ENCODE results near the gene LRBA.
"Not testable (repeated sequence)": the region's sequence is repeated elsewhere in the genome, so short reads cannot be mapped to it uniquely, and the experiment has no call there.

The LRBA gene

DNA sequence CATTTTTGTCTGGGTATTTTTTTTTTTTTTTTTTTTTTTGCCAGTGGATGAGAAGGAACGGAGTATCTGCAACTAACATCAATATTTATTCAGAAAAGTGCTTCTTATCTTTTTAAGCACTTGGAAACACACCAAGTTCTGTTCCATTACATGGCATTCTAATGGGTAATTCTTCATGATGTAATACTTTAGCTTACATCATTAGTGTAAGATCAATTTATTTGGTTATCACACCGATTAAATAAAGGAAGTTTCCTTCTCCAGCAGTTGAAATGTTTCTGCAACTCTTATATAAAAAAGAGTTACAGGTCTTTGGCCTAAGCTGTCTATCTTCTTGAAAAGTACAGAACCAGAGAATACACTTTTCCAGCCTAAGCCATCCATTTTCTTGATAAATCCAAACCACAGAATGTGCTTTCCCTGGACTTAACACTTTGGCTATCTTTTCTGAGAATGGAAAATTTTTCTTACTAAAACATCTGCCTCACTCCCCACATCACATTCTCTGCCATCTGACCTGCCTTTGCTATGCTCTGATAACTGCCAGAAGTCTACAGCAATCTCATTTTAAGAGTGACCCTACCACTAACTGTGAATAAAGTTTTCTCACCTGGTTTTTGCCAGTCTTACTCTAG lies 625.1 kb downstream of the LRBA start:
- DNase-seq, result no peak

DNA sequence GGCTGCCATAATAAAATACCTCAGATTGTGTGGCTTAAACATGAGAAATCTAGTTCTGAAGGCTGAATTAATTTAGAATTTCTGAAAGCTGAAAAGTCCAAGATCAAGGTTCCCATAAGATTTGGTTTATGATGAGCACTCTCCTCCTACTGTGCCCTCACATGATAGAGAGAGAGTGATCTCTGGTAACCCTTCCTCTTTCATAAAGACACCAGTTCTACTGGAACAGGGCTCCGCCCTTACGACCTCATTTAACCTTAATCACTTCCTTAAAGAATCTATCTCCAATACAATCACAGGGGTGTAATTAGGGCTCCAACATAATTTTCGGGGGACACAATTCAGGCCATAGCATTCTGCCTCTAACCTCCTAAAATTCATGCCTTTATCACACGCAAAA lies 627.1 kb downstream of the LRBA start:
- no peak for DNase-seq

DNA sequence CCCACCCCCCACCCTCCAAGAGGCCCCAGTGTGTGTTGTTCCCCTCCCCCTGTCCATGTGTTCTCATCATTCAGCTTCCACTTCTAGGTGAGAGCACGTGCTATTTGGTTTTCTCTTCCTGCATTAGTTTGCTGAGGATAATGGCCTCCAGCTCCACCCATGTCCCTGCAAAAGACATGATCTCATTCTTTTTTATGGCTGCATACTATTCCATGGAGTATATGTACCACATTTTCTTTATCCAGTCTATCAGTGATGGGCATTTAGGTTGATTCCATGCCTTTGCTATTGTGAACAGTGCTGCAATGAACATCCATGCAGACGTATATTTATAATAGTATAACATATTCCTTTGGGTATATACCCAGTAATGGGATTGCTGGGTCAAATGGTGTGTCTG lies 628.7 kb downstream of the LRBA start:
- DNase-seq, result not testable (repeated sequence)

DNA sequence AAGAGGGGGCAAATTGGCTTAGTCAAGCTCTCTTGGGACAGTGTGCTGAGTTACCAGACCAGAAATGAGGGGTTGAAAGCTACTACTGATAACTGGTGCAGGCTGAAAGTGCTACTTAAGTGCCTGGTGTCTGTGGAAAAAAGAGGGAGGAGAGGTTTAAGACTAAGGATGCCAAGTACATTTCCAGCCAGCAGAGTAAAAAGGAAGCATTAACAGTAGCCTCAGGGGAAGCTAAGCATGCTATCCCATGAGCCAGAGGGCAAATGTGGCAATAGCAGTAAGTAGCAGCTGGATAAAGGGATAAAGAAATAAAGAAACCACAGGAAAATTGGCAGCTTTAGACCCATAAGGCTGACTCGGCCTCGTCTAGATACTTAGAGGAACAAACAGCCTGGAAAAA lies 629.5 kb downstream of the LRBA start:
- no peak for DNase-seq

DNA sequence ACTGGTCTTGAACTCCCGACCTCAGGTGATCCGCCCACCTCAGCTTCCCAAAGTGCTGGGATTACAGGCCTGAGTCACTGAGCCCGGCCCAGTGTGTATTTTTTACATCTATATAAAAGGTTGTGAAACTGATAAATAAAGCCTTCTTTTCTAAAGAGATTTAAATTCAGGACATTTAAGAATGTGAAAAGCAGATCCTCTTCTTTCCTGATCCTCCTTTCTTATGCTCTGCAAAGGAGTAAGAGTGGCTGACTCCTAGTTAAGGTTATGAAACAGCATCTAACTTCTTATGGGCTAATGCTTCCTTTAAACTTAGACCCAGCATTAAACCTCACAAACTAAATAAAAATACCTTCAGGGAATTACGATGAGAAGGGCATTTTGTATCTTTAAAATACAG lies 630.8 kb downstream of the LRBA start:
- DNase-seq, result no peak

DNA sequence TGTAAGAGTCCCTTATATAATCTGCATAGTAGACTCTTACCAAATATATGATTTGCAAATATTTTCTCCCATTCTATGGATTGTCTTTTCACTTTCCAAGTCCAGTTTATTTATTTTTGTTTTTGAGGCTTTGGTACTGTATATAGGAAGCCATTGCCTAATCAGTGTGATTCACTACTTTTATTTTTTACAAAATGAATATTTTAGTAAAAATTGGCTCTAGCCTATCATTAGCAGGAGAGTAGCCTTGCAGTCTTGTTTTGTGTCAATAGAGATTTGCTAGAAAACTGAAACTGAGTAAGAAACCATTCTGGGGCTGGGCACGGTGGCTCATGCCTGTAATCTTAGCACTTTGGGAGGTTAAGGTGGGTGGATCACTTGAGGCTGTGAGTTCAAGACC lies 633.1 kb downstream of the LRBA start:
- DNase-seq, result no peak

DNA sequence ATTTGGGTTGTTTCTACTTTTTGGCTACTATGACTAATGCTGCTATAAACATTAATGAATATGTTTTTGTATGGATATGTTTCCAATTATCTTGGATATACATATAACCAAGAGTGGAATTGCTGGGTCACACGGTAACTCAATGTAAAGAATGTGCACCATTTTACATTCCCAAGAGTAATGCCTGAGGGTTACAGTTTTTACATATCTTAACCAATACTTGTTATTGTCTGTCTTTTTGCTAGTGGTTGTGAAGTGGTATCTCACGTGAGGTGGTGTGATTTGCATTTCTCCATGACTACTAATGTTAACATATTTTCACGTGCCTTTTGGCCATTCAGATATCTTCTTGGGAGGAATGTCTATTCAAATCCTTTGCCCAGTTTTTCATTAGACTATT lies 633.5 kb downstream of the LRBA start:
- DNase-seq, result no peak

DNA sequence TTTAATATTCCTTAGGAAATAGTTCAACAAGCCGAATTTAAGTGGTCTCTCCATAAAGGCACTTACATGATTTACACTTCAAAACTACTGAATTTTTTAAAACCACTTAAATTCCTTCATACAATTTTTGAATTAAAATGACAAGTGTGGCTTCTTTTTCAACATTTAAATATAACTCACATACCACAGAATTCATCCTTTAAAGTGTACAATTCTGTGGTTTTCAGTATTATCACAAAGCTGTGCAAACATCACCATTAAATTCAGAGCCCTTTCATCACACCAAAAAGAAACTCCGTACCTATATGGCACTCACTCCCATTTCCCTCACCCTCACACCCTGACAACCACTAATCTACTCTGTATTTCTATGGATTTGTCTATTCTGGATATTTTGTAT lies 634.0 kb downstream of the LRBA start:
- no peak for DNase-seq

DNA sequence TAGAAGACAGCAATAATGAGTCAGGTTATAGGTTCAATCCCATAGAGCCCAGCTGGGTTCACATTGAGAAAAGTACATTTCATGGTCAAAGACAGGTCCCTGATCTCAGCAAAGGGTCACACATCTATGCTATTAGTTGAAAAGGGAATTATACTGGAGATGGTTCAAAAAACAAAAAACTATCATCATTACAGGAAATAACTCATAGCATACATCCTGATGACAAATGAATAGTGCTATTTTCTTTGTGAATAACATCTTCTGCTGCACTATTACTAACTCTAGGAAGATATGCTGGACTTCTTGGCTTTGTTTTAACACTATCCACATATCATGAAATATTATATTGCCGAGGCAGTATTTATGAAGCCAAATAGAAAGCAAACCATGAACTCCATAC lies 635.6 kb downstream of the LRBA start:
- no peak for DNase-seq

DNA sequence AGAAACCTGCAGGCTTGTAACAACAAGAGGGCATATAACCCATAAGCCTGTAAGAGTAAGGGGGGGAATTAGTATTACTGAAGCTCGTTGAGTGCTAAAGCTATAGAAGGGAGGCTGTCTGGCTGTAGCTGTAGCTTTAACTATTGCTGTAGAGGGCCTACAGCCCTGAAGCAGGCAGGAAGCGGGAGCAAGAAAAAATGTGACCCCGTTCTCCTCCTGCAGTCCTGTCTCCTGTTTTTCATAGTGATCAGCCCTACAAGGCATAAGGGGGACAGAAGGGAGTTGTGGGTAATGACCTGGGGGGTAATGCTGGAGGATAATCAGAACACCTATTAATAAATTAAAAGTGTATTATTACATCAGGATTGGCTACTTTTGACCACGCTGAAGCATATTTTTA lies 640.1 kb downstream of the LRBA start:
- DNase-seq, result no peak

DNA sequence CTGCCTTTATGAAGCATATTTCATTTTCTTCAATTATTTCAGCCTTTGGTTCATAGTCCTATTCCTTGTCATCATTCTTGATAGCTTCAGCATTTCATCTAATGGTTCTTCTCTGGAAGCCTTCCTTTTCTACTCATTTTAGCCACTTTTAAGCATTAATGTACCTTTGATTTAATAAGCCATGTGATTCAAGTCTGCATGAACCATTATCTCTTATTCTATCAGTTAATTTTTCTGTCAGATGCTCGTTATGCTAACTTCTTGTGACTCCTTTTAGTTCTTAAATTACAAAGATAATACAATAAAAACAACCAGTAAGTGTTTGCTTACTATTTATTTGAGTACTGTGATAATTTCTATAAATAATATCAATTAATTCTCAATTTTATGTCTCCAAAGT lies 643.2 kb downstream of the LRBA start:
- no peak for DNase-seq

DNA sequence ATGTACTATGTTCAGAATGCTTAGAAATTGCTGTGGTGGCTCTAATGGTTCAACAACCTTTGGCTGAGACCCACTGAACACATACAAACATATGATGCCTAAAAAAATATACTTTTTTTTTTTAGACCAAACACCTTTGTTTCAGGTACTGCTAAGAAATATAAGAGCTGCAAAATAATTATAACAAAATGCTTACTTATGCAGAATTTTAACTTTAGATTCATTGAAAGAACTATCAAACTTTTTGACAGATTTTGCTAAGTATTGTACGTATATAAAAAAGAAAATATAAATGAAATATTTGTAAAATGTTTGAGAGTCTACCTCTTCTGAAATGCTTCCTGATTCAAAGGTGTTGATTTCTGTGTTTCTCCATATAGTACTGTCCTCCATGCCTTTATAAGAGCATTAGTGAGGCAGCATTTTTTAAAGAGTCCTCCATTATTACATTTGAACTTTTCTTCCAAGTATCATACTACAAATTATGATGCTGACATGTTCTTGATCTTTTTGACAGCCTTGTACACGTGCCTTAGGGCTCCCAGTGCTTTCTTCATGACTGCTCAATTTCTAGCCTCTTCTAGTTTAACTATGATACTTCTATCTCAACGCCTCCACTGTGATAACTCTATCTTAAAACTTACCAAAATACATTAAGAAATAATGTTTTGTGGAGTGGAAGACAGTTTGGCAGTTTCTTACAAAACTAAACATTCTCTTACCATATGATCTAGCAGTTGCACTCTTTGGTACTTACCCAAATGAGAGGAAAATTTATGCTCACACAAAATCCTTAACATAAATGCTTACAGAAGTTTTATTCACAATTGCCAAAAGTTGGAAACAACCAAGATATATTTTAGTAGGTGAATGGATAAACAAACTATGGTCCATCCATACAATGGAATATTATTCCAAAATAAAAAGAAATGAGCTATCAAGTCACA lies 645.4 kb downstream of the LRBA start:
- no peak for DNase-seq

DNA sequence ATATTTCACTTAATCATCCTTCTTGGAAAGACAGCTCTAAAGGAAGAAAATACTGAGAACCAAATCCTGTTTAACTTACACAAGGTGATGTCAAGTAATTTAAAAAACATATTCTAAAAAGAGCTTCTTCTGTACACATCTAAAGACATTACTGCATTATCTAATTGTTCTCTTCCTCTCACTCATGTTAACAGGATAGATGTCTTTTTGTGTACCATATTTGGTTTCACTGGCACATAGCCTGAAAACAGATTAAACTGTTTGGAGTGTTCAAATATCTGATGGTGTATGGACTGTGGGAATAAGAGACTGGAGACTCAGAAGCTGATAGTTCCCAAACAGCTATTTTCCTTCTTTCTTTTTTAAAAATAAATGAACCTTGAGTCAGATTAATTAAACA lies 646.4 kb downstream of the LRBA start:
- DNase-seq, result no peak

DNA sequence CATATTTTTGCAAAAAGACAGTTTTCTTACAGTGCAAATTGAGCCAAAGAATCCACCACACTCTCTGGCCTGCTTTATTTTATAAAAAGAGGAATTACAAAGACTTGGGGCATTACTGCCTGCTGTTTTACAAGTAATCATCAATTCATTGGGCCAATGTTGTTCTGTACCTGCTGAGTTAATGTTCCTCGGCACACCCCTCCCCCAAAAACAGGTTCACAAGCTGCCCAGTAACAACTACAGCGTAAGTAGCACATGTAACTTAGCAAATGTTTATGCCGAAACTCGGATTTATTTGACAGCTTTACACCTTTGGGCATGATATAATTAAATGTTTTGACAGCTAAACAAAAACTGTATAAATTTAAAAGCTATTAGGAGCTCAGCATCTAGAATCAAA lies 647.8 kb downstream of the LRBA start:
- DNase-seq, result no peak

DNA sequence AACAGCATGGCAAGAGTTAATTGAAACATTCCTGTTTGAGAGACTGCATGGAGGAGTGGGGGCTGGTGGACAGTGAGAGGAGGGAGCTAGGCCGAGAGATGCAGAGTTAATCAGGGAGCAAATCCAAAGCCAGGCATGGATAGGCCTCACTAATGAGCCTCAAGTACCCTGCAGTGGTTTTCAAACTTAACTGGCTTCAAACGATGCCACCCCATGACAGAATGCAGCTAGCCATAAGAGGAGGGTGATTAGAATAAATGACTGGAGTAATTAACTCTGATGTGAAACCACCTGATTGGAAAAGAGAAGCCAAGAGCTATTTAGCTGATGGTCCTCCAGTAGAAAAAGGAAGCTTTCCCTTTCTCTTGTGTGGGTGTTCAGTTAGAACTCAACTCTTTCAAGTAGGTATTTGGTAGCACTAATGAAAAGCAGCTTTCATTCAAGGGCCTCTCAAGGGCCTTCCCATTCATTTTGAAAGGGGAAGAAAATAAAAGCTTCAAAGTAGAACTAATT lies 648.5 kb downstream of the LRBA start:
- no peak for DNase-seq

DNA sequence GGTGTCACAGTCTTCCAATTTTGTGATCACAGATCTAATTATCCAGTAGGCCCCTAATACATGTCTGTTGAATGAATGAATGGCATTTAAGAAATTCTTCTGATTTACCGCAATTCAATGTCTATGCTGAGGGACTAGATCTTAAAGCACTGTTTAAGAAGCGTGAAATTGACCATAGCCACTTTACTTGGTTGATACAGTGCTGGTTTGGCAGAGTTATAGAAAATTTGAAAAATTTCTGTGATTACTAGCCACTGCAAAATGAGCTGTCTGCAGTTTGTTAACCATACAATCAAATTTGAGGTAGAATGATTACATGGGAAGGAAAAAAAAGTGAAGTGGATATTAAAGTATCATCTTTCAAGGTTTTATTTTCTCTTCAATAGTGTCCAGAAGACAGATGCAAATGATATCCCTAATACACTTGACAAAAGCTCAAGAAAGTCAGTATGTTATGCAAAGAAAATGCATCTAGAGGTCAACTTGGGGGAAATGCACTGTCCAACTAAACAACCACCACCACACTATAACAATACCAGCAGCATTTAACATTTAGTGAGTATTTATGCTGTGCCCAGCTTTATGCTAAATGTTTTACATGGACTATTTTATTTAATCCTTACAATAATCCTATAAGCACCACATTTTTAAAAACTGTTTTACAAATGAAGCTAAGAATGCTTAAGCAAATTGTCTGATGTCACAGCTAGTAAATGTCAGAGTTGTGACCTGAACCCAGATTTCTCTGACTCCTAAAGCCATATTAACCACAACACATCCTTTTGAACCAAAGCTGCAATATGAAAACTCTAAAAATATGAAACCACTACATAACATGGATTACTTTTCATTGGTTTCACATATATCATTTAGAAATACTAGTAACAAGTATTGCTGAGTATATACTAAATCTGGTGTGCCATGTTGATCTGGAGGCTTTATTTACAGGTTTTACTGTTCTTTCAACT lies 651.1 kb downstream of the LRBA start:
- DNase-seq, result no peak

DNA sequence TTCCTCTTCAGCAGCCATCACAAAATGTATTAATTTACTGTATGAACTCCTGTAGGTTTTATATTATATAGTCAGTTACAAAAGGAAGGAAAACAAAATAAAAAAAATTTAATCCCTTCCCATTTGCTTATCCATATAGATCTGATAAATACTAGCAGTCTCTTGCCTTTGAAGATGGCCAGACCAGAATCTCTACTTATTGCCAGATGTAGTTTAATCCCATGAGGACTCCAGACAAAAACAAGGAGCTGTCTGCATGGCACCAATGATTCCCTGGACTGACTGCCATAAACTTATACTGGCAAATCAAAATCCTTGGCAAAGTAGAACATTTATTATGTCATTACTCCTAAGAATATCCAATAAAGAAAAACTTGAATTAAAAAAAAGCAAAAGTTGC lies 656.4 kb downstream of the LRBA start:
- no peak for DNase-seq

DNA sequence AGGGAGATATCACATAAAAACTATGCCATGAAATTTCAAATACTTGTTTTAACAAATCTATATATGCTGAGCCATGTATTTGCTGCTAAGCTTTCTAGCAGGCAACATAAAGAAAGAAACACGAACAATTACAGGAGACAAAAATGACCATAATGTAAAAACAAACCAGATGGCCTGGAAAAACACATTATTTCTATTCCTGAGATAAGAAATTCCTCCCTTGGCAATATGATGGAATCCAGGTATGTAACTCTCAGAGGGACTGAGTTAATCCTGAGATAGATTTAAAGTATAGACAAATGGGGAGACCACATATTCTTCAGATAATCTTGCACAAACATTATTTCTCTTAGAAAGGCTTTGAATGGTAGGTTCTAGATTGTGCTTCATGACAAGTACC lies 657.3 kb downstream of the LRBA start:
- DNase-seq, result no peak

DNA sequence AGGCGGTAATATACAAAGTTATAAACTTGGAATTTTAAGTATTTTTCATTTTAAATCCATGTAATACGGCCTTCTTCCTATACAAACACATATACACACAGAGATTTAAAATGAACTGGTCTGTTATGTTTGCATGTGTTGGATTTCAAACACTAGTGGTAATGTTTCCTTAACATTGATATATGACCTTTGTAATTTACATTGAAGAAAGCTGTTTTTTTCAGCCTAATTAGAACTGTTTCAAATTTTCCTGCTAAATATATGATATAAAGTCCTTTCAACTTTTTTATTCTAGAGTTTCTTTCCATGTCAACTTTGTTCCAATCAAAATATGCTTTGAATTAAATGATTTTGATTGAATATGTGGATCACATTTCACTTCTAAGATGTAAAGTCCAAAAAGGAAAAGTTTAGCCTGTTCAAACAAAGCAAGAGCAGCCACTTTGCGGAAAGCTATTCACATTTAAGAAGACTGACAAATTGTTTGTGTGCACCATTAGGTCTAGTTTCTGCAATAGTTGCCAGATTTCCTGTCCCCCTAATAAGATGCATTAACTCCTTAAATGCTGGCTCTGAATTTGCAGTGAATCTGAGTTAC lies 659.1 kb downstream of the LRBA start:
- no peak for DNase-seq

DNA sequence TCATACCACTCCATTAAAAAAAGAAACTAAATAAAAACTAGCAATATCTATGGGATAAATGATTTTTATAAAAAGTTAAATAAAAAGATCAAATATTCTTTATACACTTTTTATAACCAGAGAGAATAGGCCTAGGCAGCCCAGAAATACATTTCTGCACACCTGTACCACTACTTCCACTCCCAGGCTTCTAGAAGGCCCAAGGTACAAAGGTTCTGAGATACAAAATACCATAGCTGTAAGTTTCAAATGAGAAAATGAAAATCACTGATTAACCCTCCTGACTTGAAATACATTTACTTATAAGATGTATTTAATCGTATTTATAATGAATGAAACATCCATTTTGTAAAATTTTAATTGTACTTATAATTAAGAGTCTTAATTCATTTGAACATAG lies 659.7 kb downstream of the LRBA start:
- DNase-seq, result no peak

DNA sequence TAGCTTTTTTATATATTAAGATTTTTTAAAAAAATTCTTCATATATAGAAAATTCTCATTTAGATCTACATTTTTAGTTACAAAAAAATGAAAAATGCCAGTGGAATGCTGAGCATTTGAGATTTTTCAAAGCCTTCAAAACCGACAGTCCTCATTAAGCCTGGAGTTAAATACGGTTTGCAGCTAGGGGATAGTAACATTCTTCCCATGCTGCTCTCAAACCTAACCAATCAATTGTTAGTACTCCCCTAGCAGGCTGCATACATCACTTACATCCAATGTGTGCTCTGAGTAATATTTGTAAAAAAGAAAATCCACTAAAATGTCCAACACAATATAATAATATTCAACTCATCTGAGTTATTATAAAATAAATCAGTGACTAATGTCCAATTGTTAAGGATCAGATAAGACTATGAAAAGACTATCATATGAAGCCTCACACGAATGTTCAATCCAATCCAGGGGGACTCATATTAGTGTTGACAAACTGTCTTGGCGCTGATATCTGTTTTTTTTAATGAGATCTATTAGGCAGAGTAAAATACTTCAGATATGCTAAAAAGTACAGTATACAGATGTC lies 660.8 kb downstream of the LRBA start:
- no peak for DNase-seq

DNA sequence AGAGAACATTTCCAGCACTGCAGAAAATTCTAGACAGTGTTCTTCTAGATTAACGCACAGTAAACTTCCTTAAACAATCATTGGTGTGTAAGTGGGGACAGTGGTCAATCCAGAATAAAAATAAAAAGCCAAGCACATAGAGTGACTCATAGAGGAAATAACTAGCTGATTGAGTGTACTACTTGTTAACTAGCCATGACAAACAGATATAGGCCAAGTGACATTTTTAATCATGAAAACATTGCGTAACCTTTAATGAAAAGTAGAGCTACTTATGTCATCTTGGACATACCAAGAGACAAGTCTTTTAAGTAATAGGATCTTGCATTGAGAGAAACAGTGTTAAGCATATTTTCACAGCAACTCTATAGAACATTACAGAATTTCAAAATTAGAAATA lies 667.0 kb downstream of the LRBA start:
- no peak for DNase-seq
